Trophoblast cell (in vitro differentiated cells and primary cell): Measurements from ENCODE around the gene NCR2. TPM values are rescaled to one million over a fixed set of nuclear protein-coding genes. Genes with fewer than 3 reads are reported as not detected.
A peak's percentile ranks its signal among the peaks of the same experiment; 100 is the strongest.

Source experiments
- DNase-seq, 2 donors: peaks; one replicate each; pipeline ENCODE4 v3.0.0-alpha.2; 2016
- H2AFZ ChIP-seq: 2 replicates; pipeline ENCODE4 v1.6.1; 2013; ENCODE audit warnings: low read length, moderate library complexity, mild to moderate bottlenecking; ENCODE audit not compliant: insufficient read depth, poor library complexity
- H2AK5ac ChIP-seq: 2 replicates; pipeline ENCODE4 v1.6.1; 2013; ENCODE audit warnings: mild to moderate bottlenecking, low read length
- H2BK120ac ChIP-seq: 2 replicates; pipeline ENCODE4 v1.6.1; 2013; ENCODE audit warnings: low read length, mild to moderate bottlenecking, moderate library complexity; ENCODE audit not compliant: insufficient read depth, poor library complexity
- H2BK12ac ChIP-seq: 2 replicates; pipeline ENCODE4 v1.6.1; 2013; ENCODE audit warnings: mild to moderate bottlenecking, low read length, moderate library complexity
- H2BK5ac ChIP-seq: 2 replicates; pipeline ENCODE4 v1.6.1; 2013; ENCODE audit warnings: low read length, low read depth, moderate library complexity, mild to moderate bottlenecking; ENCODE audit not compliant: poor library complexity
- H3K14ac ChIP-seq: 2 replicates; pipeline ENCODE4 v1.6.1; 2013; ENCODE audit warnings: mild to moderate bottlenecking, low read length
- H3K18ac ChIP-seq: 2 replicates; pipeline ENCODE4 v1.6.1; 2013; ENCODE audit warnings: mild to moderate bottlenecking, low read length
- H3K23ac ChIP-seq: 2 replicates; pipeline ENCODE4 v1.6.1; 2013; ENCODE audit warnings: low read length
- H3K27ac ChIP-seq: 2 replicates; pipeline ENCODE4 v1.5.1; 2013; ENCODE audit warnings: low read depth, mild to moderate bottlenecking, inconsistent platforms, low read length, moderate library complexity
- H3K27me3 ChIP-seq: 2 replicates; pipeline ENCODE4 v1.6.1; 2013; ENCODE audit warnings: inconsistent platforms, mild to moderate bottlenecking, low read length, moderate library complexity; ENCODE audit not compliant: insufficient read depth
- H3K36me3 ChIP-seq, 2 experiments: 1 replicate in 1 of 2; 2 replicates in 1 of 2; pipeline ENCODE4 v1.6.1; 2013; ENCODE audit warnings: low read length in 2 of 2, mild to moderate bottlenecking in 2 of 2, moderate library complexity in 1 of 2; ENCODE audit not compliant: insufficient read depth in 2 of 2, control insufficient read depth in 1 of 2
- H3K4ac ChIP-seq: 2 replicates; pipeline ENCODE4 v1.6.1; 2013; ENCODE audit warnings: low read depth, mild to moderate bottlenecking, low read length, moderate library complexity
- H3K4me1 ChIP-seq, 2 experiments: 1 replicate in 1 of 2; 2 replicates in 1 of 2; pipeline ENCODE4 v1.6.1; 2013; ENCODE audit warnings: low read length in 2 of 2, mild to moderate bottlenecking in 2 of 2, moderate library complexity in 1 of 2; ENCODE audit not compliant: insufficient read depth in 2 of 2, control insufficient read depth in 1 of 2
- H3K4me2 ChIP-seq: 2 replicates; pipeline ENCODE4 v1.6.1; 2013; ENCODE audit warnings: inconsistent platforms, mild to moderate bottlenecking, low read length, moderate library complexity
- H3K4me3 ChIP-seq: 2 replicates; pipeline ENCODE4 v1.5.1; 2013; ENCODE audit warnings: mild to moderate bottlenecking, low read depth, low read length, inconsistent platforms
- H3K79me1 ChIP-seq: one replicate; pipeline ENCODE4 v1.6.1; 2013; ENCODE audit warnings: low read length
- H3K79me2 ChIP-seq: 2 replicates; pipeline ENCODE4 v1.6.1; 2013; ENCODE audit warnings: low read length, mild to moderate bottlenecking; ENCODE audit not compliant: control insufficient read depth, insufficient read depth, poor library complexity
- H3K9ac ChIP-seq: 2 replicates; pipeline ENCODE4 v1.6.1; 2013; ENCODE audit warnings: mild to moderate bottlenecking, low read length
- H3K9me3 ChIP-seq: 2 replicates; pipeline ENCODE4 v1.6.1; 2013; ENCODE audit warnings: low read depth, mild to moderate bottlenecking, control low read depth, inconsistent platforms, low read length; ENCODE audit not compliant: insufficient read depth
- H4K12ac ChIP-seq: 2 replicates; pipeline ENCODE4 v1.6.1; 2013; ENCODE audit warnings: low read depth, mild to moderate bottlenecking, low read length, moderate library complexity
- H4K8ac ChIP-seq: 2 replicates; pipeline ENCODE4 v1.6.1; 2013; ENCODE audit warnings: low read depth, mild to moderate bottlenecking, low read length, moderate library complexity
- H4K91ac ChIP-seq: one replicate; pipeline ENCODE4 v1.6.1; 2013; ENCODE audit warnings: low read depth, mild to moderate bottlenecking, low read length, moderate library complexity
- WGBS: extraction: QIAGEN DNeasy Blood & Tissue Kit; methylation state at CpG from one replicate; pipeline ENCODE4 v1.1.7; 2013; ENCODE audit warnings: missing lambda C conversion rate; ENCODE audit not compliant: insufficient read length, insufficient coverage; ENCODE audit errors: extremely low coverage; 5-methylcytosine and 5-hydroxymethylcytosine counted together
- polyA plus RNA-seq: library from polyadenylated mRNA; stranded (reverse); fragments of 200-250 nt; gene quantifications from 2 replicates; pipeline ENCODE4 v1.2.3, GENCODE V29; 2013

Gene NCR2
- not detected in 2 replicates for polyA plus RNA-seq

GRCh38 chr6:41335296-41335695 is at the start of gene NCR2:
NCR2 (plus strand) TSS chr6:41335608; CDS start chr6:41335877, 269 bp downstream.
- H2BK120ac ChIP-seq: no peak within 1 kb of the TSS
- no peak within 1 kb of the TSS for H2BK12ac ChIP-seq
- no peak within 1 kb of the TSS for H3K14ac ChIP-seq
- H2AFZ ChIP-seq: no peak within 1 kb of the TSS
- H3K9ac ChIP-seq: no peak within 1 kb of the TSS
- no peak within 1 kb of the TSS for H3K27ac ChIP-seq
- H4K91ac ChIP-seq: no peak within 1 kb of the TSS
- no peaks in the 10 kb centered on the region for H3K79me2 ChIP-seq
- no peaks in the 10 kb centered on the region for H3K27me3 ChIP-seq
- no peaks in the 10 kb centered on the region for H3K9me3 ChIP-seq
- no peak within 1 kb of the TSS for H4K12ac ChIP-seq
- no peaks in the 10 kb centered on the region for H3K4me1 ChIP-seq
- H3K36me3 ChIP-seq: no peaks in the 10 kb centered on the region
- no peak for DNase-seq
- H3K18ac ChIP-seq: no peak within 1 kb of the TSS
- no peak within 1 kb of the TSS for H2BK5ac ChIP-seq
- no peak within 1 kb of the TSS for H3K4ac ChIP-seq
- no CpG with 5 or more reads among the region's 5 CpGs for WGBS
- H2AK5ac ChIP-seq: no peak within 1 kb of the TSS
- no peak within 1 kb of the TSS for H3K4me2 ChIP-seq
- H4K8ac ChIP-seq: no peak within 1 kb of the TSS
- no peaks in the 10 kb centered on the region for H3K79me1 ChIP-seq
- H3K4me3 ChIP-seq: no peak within 1 kb of the TSS
- no peak within 1 kb of the TSS for H3K23ac ChIP-seq

GRCh38 chr6:41286544-41287346 is 48.7 kb upstream of the NCR2 start, which contains the start of gene TREM1:
TREM1 (minus strand) TSS chr6:41286682; CDS start chr6:41286655, 27 bp downstream.
- no peak within 1 kb of the TSS for H3K23ac ChIP-seq
- H3K4ac ChIP-seq: no peak within 1 kb of the TSS
- H3K4me2 ChIP-seq: no peak within 1 kb of the TSS
- no peak within 1 kb of the TSS for H4K8ac ChIP-seq
- H2BK12ac ChIP-seq: peak within 1 kb of the TSS; percentile 52
- peak within 1 kb of the TSS; percentile 45 for H4K91ac ChIP-seq
- no peaks in the 10 kb centered on the region for H3K36me3 ChIP-seq
- peaks cover 5% of the 10 kb centered on the region for H3K79me1 ChIP-seq
- peak within 1 kb of the TSS; percentile 3 for H3K4me3 ChIP-seq
- H3K4me1 ChIP-seq: peaks cover 2 to 17% of the 10 kb centered on the region in 2 experiments
- H3K27me3 ChIP-seq: no peaks in the 10 kb centered on the region
- H3K9me3 ChIP-seq: no peaks in the 10 kb centered on the region
- peak within 1 kb of the TSS; percentile 27 for H3K14ac ChIP-seq
- no peak within 1 kb of the TSS for H2BK5ac ChIP-seq
- DNase-seq: peak; percentile 34 to 63
- no peak within 1 kb of the TSS for H3K27ac ChIP-seq
- WGBS: no CpG with 5 or more reads among the region's 8 CpGs
- H3K18ac ChIP-seq: no peak within 1 kb of the TSS
- H2AK5ac ChIP-seq: peak within 1 kb of the TSS; percentile 63
- H2AFZ ChIP-seq: peak within 1 kb of the TSS; percentile 26
- H3K9ac ChIP-seq: no peak within 1 kb of the TSS
- no peaks in the 10 kb centered on the region for H3K79me2 ChIP-seq
- peak within 1 kb of the TSS; percentile 25 for H2BK120ac ChIP-seq
- no peak within 1 kb of the TSS for H4K12ac ChIP-seq

GRCh38 chr6:41288030-41288753 is 47.2 kb upstream of the NCR2 start:
- H3K4me1 ChIP-seq: peaks cover 2 to 17% of the 10 kb centered on the region in 2 experiments
- no peak overlapping the region for H4K91ac ChIP-seq

GRCh38 chr6:41288754-41289129 is 46.7 kb upstream of the NCR2 start:
- Histone ChIP-seq H3K14ac (no peak overlapping the region), H4K91ac (no peak overlapping the region), H2BK120ac (no peak overlapping the region), H3K4me1 (peaks cover 2 to 17% of the 10 kb centered on the region in 2 experiments), H2BK12ac (no peak overlapping the region), H3K18ac (no peak overlapping the region), H3K4me3 (no peak overlapping the region), H3K27ac (no peak overlapping the region), H2BK5ac (no peak overlapping the region), H3K4me2 (no peak overlapping the region), H4K8ac (no peak overlapping the region), H3K36me3 (no peaks in the 10 kb centered on the region), H3K79me1 (peaks cover 5% of the 10 kb centered on the region), H3K23ac (no peak overlapping the region), H4K12ac (no peak overlapping the region), H3K4ac (no peak overlapping the region), H3K9me3 (no peaks in the 10 kb centered on the region), H2AK5ac (no peak overlapping the region), H3K27me3 (no peaks in the 10 kb centered on the region), H3K79me2 (no peaks in the 10 kb centered on the region), H2AFZ (no peak overlapping the region), H3K9ac (no peak overlapping the region)
- no peak for DNase-seq
- no CpG with 5 or more reads among the region's 2 CpGs for WGBS

More at GRCh38 chr6:41288030-41288753, 47.2 kb upstream of the NCR2 start:
- DNase-seq: peak in 1 of 2 donors; percentile 10
- Histone ChIP-seq H3K18ac (no peak overlapping the region), H3K4me3 (no peak overlapping the region), H3K36me3 (no peaks in the 10 kb centered on the region), H3K4ac (no peak overlapping the region), H4K8ac (no peak overlapping the region), H2AK5ac (no peak overlapping the region), H3K27me3 (no peaks in the 10 kb centered on the region), H3K14ac (no peak overlapping the region), H2BK12ac (no peak overlapping the region), H3K9ac (no peak overlapping the region), H2BK120ac (no peak overlapping the region), H4K12ac (no peak overlapping the region), H3K27ac (no peak overlapping the region), H2AFZ (no peak overlapping the region), H3K23ac (no peak overlapping the region), H3K79me2 (no peaks in the 10 kb centered on the region), H3K4me2 (no peak overlapping the region), H3K9me3 (no peaks in the 10 kb centered on the region), H3K79me1 (peaks cover 5% of the 10 kb centered on the region), H2BK5ac (no peak overlapping the region)
- no CpG with 5 or more reads among the region's 6 CpGs for WGBS
